ENCODE results near the gene KRTAP4-16. TPM values are rescaled to one million over a fixed set of nuclear protein-coding genes. Genes with fewer than 3 reads are reported as not detected.
"Not testable (repeated sequence)": the region's sequence is repeated elsewhere in the genome, so short reads cannot be mapped to it uniquely, and the experiment has no call there.

KRTAP4-16 gene
- total RNA-seq, 2 donors from 2014 or later = not detected

DNA sequence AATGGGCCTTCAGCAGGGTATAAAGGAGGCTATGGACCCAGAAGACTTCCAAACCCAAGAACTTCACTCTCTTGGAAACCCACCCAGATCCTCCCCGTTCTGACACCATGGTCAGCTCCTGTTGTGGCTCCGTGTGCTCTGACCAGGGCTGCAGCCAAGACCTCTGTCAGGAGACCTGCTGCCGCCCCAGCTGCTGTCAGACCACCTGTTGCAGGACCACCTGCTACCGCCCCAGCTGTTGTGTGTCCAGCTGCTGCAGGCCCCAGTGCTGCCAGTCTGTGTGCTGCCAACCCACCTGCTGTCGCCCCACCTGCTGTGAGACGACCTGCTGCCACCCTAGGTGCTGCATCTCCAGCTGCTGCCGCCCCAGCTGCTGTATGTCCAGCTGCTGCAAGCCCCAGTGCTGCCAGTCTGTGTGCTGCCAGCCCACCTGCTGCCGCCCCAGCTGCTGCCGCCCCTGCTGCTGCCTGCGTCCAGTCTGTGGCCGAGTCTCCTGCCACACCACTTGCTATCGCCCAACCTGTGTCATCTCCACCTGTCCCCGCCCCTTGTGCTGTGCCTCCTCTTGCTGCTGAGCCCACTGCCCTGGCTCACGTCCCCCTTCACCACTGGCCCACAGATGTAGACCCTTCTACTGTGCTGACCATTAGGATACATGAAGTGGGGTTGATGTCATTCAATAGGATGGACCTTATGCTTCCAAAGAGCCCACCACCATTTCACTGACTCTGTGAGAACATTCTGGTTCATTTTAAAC lies 17.7 kb downstream of the KRTAP4-16 start, which contains the start of gene KRTAP4-7:
TSS of gene KRTAP4-7 (plus strand) at position 51 of the 757 bp plus-strand sequence. CDS start at position 108, 57 bp downstream.
- intact Hi-C loops (cut with DNase I); DNase-seq (ENCODE audit: low spot score): not testable (repeated sequence)

DNA sequence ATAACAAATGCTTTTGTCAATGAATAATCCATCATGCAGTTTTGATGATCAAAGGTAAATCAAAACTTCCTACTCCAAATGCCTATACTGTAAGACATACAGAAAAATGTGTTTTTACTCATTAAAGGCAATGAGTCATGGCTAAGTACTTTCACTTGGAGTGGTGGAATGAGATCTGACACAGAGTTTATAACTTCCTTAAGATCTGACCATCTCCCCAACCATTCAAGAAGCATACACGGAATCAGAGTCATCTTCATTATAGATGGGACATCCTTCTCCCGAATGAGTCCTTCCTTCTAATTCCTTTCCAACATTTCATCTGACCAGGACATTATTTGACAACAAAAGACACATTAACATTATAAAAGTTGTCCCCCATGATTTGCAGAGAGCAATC lies 18.6 kb downstream of the KRTAP4-16 start:
- DNase-seq (ENCODE audit: low spot score); intact Hi-C loops (cut with DNase I): not testable (repeated sequence)

DNA sequence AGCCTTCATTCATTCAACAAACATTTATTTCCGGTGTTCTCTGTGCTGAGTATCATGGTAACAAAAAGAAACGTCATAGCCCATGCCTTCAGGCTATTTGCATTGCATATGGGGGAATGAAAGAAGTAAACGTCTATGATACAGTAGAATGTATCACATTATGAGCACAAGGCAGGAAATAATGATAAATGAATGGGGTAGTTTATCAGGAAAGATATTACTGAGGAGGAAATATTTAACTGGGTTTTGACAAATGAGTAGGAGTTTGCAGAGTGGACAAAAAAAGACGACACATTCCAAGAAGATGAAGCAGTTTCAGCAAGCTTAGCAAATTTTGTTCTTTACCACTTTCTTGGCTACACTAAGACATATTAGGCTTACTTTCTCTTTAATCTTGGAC lies 19.4 kb downstream of the KRTAP4-16 start:
- intact Hi-C loops (cut with DNase I) = no loop called here
- no peak for DNase-seq (ENCODE audit: low spot score)

DNA sequence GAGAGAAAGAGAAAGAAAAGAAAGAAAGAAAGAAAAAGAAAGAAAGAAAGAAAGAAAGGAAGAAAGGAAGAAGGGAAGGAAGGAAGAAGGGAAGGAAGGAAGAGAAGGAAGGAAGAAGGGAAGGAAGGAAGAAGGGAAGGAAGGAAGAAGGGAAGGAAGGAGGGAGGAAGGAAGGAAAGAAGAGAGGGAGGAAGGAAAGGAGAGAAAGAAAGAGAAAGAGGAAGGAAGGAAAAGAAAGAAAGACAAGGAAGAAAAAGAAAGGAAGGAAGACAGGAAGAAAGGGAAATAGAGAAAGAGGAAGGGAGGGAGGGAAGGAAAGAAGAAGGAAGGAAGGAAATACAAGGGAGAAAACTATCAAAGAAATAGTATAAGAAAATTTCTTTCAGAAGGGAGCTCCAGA lies 25.2 kb downstream of the KRTAP4-16 start:
- intact Hi-C loops (cut with DNase I) = no loop called here
- DNase-seq (ENCODE audit: low spot score) = no peak

DNA sequence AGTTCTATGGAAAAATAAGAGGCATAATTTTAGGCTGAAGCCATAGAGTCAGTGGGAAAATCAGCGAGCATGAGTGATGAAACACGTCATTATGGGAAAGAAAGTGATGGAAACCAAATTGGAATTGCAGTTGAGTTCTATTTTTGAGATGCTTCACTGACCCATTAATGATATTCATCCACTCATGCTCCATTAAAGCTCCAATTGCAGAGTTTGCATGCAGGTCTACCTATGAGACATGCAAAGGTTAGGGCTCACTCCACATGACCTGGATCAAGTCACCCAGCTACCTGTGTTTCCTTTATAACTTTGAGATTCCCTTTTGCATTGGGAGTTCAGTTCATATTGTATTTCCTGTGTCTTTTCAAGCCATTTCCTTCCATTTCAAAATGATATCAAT lies 28.3 kb downstream of the KRTAP4-16 start:
- DNase-seq (ENCODE audit: low spot score) = no peak
- intact Hi-C loops (cut with DNase I) = no loop called here

DNA sequence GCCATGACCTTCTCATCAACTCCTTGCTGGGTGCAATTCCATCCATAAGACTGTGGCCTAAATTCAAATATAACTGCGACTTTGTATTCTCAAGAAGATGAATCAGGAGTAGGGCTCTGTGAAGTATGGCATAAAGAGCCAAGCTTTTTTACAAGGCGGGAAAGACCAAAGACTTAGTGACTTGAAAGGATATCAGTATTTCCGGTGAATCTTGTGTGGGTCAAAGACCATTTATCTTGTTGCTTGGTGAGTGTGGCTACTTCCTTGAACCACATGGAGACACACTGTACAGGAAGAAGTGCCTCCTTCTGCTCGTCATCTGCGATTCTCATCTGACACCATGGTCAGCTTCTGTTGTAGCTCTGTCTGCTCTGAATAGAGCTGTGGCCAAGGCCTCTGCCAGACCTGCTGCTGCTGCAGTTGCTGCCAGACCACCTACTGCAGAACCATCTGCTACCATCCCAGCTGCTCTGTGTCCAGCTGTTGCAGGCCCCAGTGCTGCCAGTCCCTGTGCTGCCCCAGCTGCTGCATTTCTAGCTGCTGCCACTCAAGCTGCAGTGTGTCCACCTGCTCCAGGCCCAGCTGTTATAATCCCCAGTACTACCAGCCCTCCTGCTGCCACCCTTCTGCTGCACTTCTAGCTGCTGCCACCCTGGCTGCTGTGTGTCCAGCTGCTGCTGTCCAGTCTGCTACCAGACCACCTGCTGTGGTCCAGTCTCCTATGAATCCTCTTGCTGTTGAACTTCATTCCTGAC lies 30.2 kb downstream of the KRTAP4-16 start:
- no peak for DNase-seq (ENCODE audit: low spot score)
- intact Hi-C loops (cut with DNase I) = no loop called here

DNA sequence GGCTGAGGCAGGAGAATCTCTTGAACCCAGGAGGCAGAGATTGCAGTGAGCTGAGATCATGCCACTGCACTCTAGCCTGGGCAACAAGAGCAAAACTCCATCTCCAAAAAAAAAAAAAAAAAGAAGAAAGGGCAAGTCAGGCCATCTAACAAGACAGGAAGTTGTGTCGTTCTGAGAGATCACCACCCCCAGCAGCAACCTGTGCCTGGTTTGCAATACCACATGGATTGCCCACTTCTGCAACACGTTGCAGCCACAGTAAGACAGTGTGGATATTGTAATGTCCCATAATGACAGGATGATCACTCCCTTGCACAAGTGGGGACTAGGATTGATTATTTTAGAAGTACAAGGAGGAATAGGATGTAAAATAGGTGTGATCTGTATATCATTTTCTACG lies 33.0 kb downstream of the KRTAP4-16 start:
- DNase-seq (ENCODE audit: low spot score) = no peak
- intact Hi-C loops (cut with DNase I) = no loop called here

DNA sequence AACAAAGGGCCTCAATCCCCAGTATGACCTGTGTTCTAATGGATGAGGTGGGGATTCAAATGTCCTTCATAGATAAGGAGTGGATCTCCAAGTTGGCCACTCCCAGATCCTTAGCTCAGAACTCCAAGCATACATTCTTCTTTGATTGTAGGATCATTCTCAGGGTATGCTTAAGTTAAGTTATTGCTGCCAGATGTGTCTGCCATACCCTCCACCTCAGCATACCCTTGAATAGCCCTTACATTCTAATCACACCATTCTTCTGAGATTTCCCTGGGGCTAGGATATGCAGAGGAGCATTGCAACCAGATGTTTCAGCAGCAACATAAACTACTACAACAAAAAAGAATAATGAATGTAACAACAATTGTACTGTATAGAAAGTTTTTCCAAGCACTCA lies 34.7 kb downstream of the KRTAP4-16 start:
- intact Hi-C loops (cut with DNase I) = no loop called here
- no peak for DNase-seq (ENCODE audit: low spot score)

DNA sequence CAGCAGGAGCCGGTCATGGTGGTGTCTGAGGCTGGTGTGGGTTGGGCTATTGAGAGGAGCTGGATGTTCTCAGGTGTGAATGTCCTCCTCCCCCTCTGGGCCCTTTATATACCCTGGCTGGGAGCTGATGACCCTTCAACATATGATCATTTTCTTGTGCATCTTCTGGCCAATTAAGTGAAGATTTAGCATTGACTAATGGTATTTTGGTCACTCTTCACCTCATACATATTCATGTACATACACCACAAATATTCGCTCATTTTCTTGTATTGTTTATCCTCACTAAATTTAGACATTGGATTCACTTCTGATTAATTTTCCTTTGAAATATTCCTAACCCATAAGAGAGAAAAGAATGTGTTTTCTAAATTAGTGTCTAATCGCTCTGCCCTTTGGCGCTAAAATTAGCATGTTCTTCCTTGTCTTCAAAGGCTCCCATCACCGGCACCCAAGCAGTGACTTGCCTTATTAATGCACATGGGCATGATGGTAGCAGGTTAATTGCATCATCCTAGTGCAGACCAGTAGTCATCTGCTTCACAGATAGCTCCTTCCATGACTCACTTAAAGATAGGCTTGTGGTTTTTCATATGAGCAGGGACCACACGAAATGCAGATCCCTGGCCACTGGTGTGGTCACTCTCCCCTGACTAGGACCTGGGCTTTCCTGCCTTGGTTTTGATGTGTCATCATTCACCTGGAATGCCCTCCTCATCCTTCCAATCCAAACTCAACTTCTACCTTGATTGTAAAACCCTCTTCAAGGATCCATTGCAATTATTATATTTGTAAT lies 36.0 kb downstream of the KRTAP4-16 start, which contains the start of gene KRTAP2-4:
TSS of gene KRTAP2-4 (minus strand) at position 51 of the 796 bp plus-strand sequence. CDS start at position 17, 34 bp downstream.
- no peak for DNase-seq (ENCODE audit: low spot score)
- intact Hi-C loops (cut with DNase I) = no loop called here

DNA sequence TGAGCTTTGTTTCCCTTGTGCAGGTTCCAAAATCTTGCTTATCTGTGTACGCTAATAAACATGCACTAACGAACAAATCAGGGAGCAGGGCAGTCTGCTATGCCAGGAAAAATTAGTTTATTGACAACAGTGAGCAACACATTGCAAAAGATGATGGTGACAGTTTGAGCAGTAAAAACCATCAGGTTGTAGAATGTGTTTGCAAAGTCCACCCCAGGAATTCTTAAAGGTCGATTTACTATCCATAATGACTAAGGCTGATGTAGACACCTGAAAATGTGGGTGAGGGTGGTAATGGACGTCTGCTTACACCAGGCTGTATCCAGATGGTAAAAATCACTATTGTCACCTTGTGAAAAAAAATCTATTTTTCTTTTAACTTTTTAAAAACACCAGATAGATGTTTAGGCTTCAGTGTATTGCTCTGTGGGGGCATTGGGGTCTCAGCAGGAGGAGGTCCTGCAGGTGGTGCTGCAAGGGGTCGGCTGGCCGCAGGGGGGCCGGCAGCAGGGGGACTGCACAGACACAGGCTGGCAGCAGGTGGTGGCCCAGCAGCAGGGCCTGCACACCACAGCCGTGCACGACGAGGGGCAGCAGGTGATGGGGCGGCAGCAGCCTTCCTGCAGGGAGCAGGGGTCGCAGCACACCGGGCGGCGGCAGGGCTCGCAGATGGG lies 36.9 kb downstream of the KRTAP4-16 start:
- DNase-seq (ENCODE audit: low spot score); intact Hi-C loops (cut with DNase I): not testable (repeated sequence)

DNA sequence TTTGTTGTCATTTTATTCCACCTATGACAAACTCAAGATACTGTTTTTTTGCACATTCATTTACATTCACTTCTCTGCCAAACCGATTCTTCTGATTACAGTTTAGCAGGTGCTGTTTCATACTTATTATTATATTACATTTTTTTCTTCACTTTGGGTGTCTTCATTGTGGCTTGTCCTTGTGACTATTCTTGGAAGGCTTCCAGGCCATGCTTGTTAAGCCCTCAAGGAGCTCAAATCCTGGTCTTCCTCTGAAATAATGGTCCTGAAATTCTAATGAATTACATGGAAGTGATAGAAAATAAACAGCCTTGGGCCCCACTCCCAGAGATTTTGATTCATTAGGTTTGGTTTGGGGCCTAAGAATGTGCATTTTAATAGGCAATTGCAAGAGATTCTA lies 37.7 kb downstream of the KRTAP4-16 start:
- no peak for DNase-seq (ENCODE audit: low spot score)
- intact Hi-C loops (cut with DNase I) = no loop called here

DNA sequence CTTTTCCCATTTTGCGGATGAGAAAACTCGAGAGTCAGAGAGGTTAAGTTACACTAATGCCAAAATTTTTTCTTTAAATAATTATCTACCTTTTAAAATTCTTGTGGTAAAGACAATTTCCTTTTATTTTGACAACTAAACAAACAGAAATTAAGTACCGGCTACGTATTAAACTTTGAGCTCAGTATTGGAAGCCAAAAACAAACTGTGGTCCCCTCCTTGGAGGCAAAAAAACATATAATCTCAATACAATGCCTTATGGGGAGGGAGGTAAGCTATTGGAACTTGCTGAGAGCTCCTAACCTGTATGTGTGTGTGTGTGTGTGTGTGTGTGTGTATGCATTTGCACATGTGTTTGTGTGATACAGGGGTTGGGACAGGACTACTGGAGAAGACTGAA lies 38.6 kb downstream of the KRTAP4-16 start:
- no peak for DNase-seq (ENCODE audit: low spot score)
- intact Hi-C loops (cut with DNase I) = no loop called here

DNA sequence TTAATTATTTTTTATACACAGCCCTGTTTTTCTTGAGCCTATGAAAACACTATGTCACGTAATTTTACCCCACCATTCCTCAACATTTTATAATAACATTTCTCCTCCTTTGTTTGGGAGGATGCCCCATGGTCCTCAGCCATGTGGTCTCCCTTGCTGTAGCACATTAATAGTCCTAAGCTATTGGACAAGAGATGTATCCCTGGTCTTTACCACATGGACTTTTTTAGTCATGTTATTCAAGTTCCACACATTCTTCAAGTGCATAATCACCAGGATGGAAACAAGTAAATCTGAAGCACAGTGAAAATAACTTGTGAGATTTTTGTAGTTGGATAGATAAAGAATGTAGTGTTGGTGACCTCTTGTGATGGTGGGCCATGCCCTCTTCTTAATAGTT lies 40.0 kb downstream of the KRTAP4-16 start:
- no peak for DNase-seq (ENCODE audit: low spot score)
- intact Hi-C loops (cut with DNase I) = no loop called here

DNA sequence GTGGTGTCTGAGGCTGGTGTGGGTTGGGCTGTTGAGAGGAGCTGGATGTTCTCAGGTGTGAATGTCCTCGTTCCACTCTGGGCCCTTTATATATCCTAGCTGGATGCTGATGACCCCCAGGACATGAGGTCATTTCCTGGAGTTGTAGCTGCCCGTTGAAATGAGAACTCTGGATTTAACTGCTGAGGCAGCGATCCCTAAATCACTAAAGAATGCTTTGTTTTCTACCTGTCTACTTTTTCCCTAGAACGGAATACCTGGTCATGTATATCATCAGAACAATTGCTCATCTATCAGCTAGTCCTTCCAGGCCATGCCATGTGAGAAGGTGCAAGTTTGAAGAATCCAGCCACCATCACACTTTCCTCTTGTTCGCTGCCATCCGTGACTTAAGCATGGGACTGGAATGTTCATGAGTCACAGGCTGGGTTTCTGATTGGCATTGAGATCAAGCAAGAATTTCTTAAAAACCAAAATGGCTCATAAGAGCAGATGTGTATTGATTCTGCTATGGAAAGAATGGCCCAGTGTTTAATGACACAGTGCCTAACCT lies 41.9 kb downstream of the KRTAP4-16 start, which contains the start of gene KRTAP2-3:
TSS of gene KRTAP2-3 (minus strand) at position 63 of the 553 bp plus-strand sequence. CDS start 64 bp downstream, outside the sequence.
- no peak for DNase-seq (ENCODE audit: low spot score)
- intact Hi-C loops (cut with DNase I) = no loop called here

DNA sequence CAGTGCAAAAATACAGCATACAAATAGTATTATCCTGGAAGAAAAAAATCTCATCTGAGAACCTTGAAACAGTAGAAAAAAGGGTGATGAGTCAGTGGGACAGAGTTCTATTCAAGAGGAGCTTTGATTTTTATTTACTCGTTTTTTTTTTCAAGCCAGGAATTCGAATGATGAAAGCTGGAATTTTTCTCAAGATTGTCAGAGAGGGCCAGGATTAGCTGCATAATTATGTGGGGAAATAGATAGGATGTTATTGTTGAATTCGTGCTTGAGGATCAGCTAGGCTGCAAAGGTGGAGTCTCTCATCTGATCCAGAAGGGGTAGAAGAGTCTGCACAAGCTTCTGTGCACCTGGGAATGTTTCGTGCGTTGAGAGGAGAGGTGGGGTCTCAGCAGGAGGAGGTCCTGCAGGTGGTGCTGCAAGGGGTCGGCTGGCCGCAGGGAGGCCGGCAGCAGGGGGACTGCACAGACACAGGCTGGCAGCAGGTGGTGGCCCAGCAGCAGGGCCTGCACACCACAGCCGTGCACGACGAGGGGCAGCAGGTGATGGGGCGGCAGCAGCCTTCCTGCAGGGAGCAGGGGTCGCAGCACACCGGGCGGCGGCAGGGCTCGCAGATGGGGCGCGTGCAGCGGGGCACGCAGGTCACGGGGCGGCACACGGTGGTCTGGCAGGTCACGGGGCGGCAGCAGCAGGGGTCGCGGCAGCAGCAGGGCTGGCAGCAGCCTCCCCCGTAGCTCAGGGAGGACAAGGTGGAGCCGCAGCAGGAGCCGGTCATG lies 42.5 kb downstream of the KRTAP4-16 start:
- intact Hi-C loops (cut with DNase I); DNase-seq (ENCODE audit: low spot score): not testable (repeated sequence)

DNA sequence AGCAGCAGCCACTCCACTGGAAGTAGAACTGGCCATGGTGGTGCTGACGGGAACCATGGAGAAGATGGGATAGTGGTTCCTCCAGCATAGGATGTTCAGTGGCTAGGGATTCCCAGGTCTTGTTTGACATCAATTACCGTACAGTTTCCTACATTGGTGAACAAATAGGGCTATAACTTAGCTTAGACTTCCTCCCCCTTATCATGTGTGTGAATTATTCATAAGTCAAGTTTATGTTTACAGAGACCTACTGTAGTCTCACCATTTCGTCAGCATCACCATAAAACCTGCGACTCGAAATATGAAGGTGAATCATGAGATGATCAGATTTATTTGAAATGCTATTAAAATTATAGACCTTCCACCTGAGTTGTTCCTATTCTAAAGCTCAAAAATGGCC lies 43.3 kb downstream of the KRTAP4-16 start:
- intact Hi-C loops (cut with DNase I) = no loop called here
- no peak for DNase-seq (ENCODE audit: low spot score)

DNA sequence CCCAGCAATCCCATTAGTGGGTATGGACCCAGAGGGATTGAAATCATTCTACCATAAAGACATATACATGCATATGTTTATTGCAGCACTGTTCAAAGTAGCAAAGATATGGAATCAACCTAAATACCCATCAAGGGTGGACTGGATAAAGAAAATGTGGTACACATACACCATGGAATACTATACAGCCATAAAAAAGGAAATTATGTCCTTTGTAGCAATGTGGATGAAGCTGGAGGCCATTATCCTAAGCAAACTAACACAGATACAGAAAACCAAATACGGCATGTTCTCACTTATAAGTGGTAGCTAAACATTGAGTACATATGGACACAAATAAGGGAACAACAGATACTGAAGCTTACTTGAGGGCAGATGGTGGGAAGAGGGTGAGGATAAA lies 44.5 kb downstream of the KRTAP4-16 start:
- intact Hi-C loops (cut with DNase I) = no loop called here
- no peak for DNase-seq (ENCODE audit: low spot score)

DNA sequence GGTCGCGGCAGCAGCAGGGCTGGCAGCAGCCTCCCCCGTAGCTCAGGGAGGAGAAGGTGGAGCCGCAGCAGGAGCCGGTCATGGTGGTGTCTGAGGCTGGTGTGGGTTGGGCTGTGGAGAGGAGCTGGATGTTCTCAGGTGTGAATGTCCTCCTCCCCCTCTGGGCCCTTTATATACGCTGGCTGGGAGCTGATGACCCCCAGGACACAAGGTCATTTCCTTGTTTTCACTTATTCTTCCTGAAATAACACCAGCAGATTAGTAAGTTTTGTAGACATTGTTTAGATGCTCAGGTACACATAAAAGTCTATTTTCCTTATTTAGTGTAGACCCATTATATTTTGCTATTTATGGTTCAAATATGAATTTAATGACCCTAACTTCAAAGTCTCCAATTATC lies 46.9 kb downstream of the KRTAP4-16 start, which contains the start of gene KRTAP2-2:
TSS of gene KRTAP2-2 (minus strand) at position 101 of the 400 bp plus-strand sequence. CDS start at position 82, 19 bp downstream.
- DNase-seq (ENCODE audit: low spot score); intact Hi-C loops (cut with DNase I): not testable (repeated sequence)

All from posterior vena cava (tissue), 2 donors.